Measurements from ENCODE around the gene CDCA8.
A peak's percentile ranks its signal among the peaks of the same experiment; 100 is the strongest.

Gene CDCA8

DNA sequence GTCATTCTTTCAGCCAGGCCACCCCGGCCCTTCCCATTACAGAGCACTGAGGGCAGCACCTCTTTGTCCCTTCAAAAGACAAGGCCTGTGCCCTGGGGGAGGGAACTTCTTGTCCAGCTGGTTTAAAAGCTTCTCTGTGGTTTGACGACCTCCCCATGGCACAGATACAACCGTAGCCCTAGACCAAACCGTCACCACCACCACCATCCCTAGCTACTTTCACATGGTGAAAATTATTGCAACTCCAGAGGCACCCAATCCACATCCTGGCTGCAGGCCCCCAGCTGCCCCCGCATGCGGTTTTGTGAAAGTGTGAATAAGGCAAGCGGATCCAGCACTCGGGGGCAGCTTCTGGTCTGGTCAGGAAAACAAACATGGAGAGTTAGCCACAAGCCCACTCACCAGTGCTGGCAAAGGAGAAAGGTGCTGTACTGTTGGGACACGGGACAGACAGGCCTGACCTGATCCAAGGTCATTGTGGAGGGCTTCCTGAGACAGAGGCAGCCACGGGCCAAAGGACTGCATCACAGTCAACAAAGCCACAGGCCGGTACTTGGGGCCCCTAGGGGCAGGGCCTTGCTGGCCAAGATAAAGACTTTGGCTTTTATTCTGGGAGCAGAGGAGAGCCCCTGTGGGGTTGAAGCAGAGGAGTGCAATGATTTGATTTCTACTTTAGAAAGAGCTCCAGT lies 31.2 kb downstream of the CDCA8 start:
- H3K4me3 ChIP-seq (replicated peaks in 1 of 2; ENCODE audit: low read depth in 2 of 2, low read length in 2 of 2): no peak overlapping the region
- TF ChIP-seq, protein P1, sequence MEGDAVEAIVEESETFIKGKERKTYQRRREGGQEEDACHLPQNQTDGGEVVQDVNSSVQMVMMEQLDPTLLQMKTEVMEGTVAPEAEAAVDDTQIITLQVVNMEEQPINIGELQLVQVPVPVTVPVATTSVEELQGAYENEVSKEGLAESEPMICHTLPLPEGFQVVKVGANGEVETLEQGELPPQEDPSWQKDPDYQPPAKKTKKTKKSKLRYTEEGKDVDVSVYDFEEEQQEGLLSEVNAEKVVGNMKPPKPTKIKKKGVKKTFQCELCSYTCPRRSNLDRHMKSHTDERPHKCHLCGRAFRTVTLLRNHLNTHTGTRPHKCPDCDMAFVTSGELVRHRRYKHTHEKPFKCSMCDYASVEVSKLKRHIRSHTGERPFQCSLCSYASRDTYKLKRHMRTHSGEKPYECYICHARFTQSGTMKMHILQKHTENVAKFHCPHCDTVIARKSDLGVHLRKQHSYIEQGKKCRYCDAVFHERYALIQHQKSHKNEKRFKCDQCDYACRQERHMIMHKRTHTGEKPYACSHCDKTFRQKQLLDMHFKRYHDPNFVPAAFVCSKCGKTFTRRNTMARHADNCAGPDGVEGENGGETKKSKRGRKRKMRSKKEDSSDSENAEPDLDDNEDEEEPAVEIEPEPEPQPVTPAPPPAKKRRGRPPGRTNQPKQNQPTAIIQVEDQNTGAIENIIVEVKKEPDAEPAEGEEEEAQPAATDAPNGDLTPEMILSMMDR (IDR thresholded peaks at IDR 0.05; ENCODE audit: low read depth, low read length): no peak
- peak in 1 of 2 donors; percentile 20 for DNase-seq (ENCODE audit: low read depth in 2 of 2)

DNA sequence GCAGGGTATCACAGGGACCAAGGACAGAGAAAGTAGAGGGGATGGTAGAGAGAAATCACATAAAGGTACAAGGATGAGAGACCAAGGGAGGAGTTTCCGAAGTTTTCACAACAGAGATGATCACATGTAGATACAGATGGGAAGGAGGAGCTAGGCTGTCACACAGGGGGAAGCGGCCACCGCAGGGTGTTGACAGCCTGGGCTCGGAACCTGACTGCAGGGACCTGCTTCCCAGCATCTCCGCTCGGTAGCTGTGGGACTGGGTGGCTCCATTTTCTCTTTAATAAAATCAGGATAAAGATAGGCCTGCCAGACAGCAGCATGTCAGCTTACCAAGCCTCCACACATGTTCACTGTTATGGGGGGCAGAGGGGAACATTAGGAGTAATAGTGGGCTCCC lies 32.3 kb downstream of the CDCA8 start:
- H3K4me3 ChIP-seq (replicated peaks in 1 of 2; ENCODE audit: low read depth in 2 of 2, low read length in 2 of 2): no peak overlapping the region
- DNase-seq (ENCODE audit: low read depth in 2 of 2): no peak
- TF ChIP-seq, protein P1 (IDR thresholded peaks at IDR 0.05; ENCODE audit: low read depth, low read length): no peak

- TF ChIP-seq, protein P1 (IDR thresholded peaks at IDR 0.05; ENCODE audit: low read depth, low read length): no peak
- no peak for DNase-seq (ENCODE audit: low read depth in 2 of 2)
- H3K4me3 ChIP-seq (replicated peaks in 1 of 2; ENCODE audit: low read depth in 2 of 2, low read length in 2 of 2): no peak overlapping the region
Observed at GRCh38 chr1:37725851-37726613, 33.7 kb downstream of the CDCA8 start.

GRCh38 chr1:37726751-37727585 lies 34.7 kb downstream of the CDCA8 start:
- TF ChIP-seq, protein P1 (IDR thresholded peaks at IDR 0.05; ENCODE audit: low read depth, low read length): no peak
- DNase-seq (ENCODE audit: low read depth in 2 of 2): no peak
- H3K4me3 ChIP-seq (replicated peaks in 1 of 2; ENCODE audit: low read depth in 2 of 2, low read length in 2 of 2): no peak overlapping the region

GRCh38 chr1:37728416-37728815 lies 36.1 kb downstream of the CDCA8 start:
- no peak for DNase-seq (ENCODE audit: low read depth in 2 of 2)
- TF ChIP-seq, protein P1 (IDR thresholded peaks at IDR 0.05; ENCODE audit: low read depth, low read length): no peak
- H3K4me3 ChIP-seq (replicated peaks in 1 of 2; ENCODE audit: low read depth in 2 of 2, low read length in 2 of 2): no peak overlapping the region

GRCh38 chr1:37730376-37730775 lies 38.1 kb downstream of the CDCA8 start:
- H3K4me3 ChIP-seq (replicated peaks in 1 of 2; ENCODE audit: low read depth in 2 of 2, low read length in 2 of 2): no peak overlapping the region
- TF ChIP-seq, protein P1 (IDR thresholded peaks at IDR 0.05; ENCODE audit: low read depth, low read length): no peak
- DNase-seq (ENCODE audit: low read depth in 2 of 2): no peak

All from cardiac fibroblast (primary cell).